Sciatic nerve (tissue), 2 donors: ENCODE results near the gene SPEN. TPM values are rescaled to one million over a fixed set of nuclear protein-coding genes. Genes with fewer than 3 reads are reported as not detected.

ENCODE experiments used
- ATAC-seq: fragments of 200-7000 bp; cut with Tn5 transposase; one replicate; pipeline ENCODE4 v1.9.1; 2020; ENCODE audit warnings: mild to moderate bottlenecking, moderate library complexity
- DNase-seq: peaks from one replicate; pipeline ENCODE4 v3.0.0-alpha.2; 2020; ENCODE audit warnings: low spot score
- intact Hi-C: fragments of 100-400 bp; cut with DNase I; formaldehyde crosslinking; loops from one replicate; pipeline ENCODE4 v1.14.2; 2022
- total RNA-seq: library from RNA; stranded (reverse); fragmentation: NEBNext Ultra II Directional; extraction: Animal tissue kit (Norgen Biotek cat#: 25700); gene quantifications from one replicate; pipeline ENCODE4 v1.2.1, GENCODE V29; 2021
- donor health status: DM: no; HTN: no; CAD: no.
- donor health status: DM: no; HTN: no; CAD: no.

SPEN gene
- total RNA-seq, 1 donor from 2014 or later = 97.7 TPM

GRCh38 chr1:15941899-15942660, 94.6 kb downstream of the SPEN start:
- DNase-seq = no peak
- no peak for ATAC-seq
- intact Hi-C loops = loop anchor here (10.0 kb wide), 1 partner anchor 87 kb away; no protein-coding TSS in a partner anchor

- no peak for DNase-seq
- no peak for ATAC-seq
- intact Hi-C loops = loop anchor here (10.0 kb wide), 1 partner anchor 88 kb away; no protein-coding TSS in a partner anchor
Measured at GRCh38 chr1:15942661-15943327, 95.3 kb downstream of the SPEN start.

- no peak for DNase-seq
- no peak for ATAC-seq
- intact Hi-C loops = loop anchor here (10.0 kb wide), 1 partner anchor 89 kb away; no protein-coding TSS in a partner anchor
Measured at GRCh38 chr1:15943328-15943991, 96.0 kb downstream of the SPEN start.

- no peak for ATAC-seq
- DNase-seq = no peak
- intact Hi-C loops = loop anchor here (10.0 kb wide), 1 partner anchor 89 kb away; no protein-coding TSS in a partner anchor
Measured at GRCh38 chr1:15943992-15944307, 96.4 kb downstream of the SPEN start.

- no peak for DNase-seq
- intact Hi-C loops = loop anchor here (10.0 kb wide), 1 partner anchor 90 kb away; no protein-coding TSS in a partner anchor
- ATAC-seq = no peak
Measured at GRCh38 chr1:15944308-15945010, 97.0 kb downstream of the SPEN start.

GRCh38 chr1:15945011-15945831, 97.7 kb downstream of the SPEN start:
- intact Hi-C loops = loop anchor here (10.0 kb wide), 1 partner anchor 90 kb away; no protein-coding TSS in a partner anchor
- ATAC-seq = no peak
- DNase-seq = no peak

- intact Hi-C loops = loop anchor here (10.0 kb wide), 1 partner anchor 91 kb away; no protein-coding TSS in a partner anchor
- ATAC-seq = no peak
- DNase-seq = no peak
Measured at GRCh38 chr1:15945832-15946448, 98.4 kb downstream of the SPEN start.

- intact Hi-C loops = loop anchor here (10.0 kb wide), 1 partner anchor 92 kb away; no protein-coding TSS in a partner anchor
- DNase-seq (no peak), ATAC-seq (no peak)
Measured at GRCh38 chr1:15946571-15947381, 99.3 kb downstream of the SPEN start.

- ATAC-seq = no peak
- no peak for DNase-seq
- intact Hi-C loops = loop anchor here (10.0 kb wide), 1 partner anchor 93 kb away; no protein-coding TSS in a partner anchor
Measured at GRCh38 chr1:15947382-15948090, 100.0 kb downstream of the SPEN start.

- DNase-seq (no peak), ATAC-seq (no peak)
- intact Hi-C loops = loop anchor here (10.0 kb wide), 1 partner anchor 93 kb away; no protein-coding TSS in a partner anchor
Measured at GRCh38 chr1:15948091-15948591, 100.6 kb downstream of the SPEN start.

- intact Hi-C loops = loop anchor here (10.0 kb wide), 1 partner anchor 94 kb away; no protein-coding TSS in a partner anchor
- ATAC-seq = peak; percentile 69
Measured at GRCh38 chr1:15948595-15949452, 101.3 kb downstream of the SPEN start.

GRCh38 chr1:15949453-15950245, 102.1 kb downstream of the SPEN start:
- intact Hi-C loops = loop anchor here (10.0 kb wide), 1 partner anchor 95 kb away; no protein-coding TSS in a partner anchor
- DNase-seq (peak; percentile 89), ATAC-seq (peak; percentile 89)

More at GRCh38 chr1:15948595-15949452, 101.3 kb downstream of the SPEN start:
- DNase-seq = peak; percentile 87

GRCh38 chr1:15950302-15950701, 102.8 kb downstream of the SPEN start:
- no peak for DNase-seq
- ATAC-seq = no peak
- intact Hi-C loops = no loop called here

- ATAC-seq = peak; percentile 34
- intact Hi-C loops = no loop called here
- DNase-seq = no peak
Measured at GRCh38 chr1:15950763-15951295, 103.3 kb downstream of the SPEN start.
